ENCODE results near the gene TRAPPC12. TPM values are rescaled to one million over a fixed set of nuclear protein-coding genes. Genes with fewer than 3 reads are reported as not detected.
A peak's percentile ranks its signal among the peaks of the same experiment; 100 is the strongest.

Gene TRAPPC12
- total RNA-seq, 1 donor from 2014 or later: 130 TPM

- no peak overlapping the region for H3K4me3 Mint-ChIP-seq (ENCODE audit: unreplicated experiment)
- H3K9me3 Mint-ChIP-seq (ENCODE audit: unreplicated experiment): peaks cover 2% of the 10 kb centered on the region
- no peaks in the 10 kb centered on the region for H3K27me3 Mint-ChIP-seq (ENCODE audit: unreplicated experiment)
- TF ChIP-seq, protein P1, sequence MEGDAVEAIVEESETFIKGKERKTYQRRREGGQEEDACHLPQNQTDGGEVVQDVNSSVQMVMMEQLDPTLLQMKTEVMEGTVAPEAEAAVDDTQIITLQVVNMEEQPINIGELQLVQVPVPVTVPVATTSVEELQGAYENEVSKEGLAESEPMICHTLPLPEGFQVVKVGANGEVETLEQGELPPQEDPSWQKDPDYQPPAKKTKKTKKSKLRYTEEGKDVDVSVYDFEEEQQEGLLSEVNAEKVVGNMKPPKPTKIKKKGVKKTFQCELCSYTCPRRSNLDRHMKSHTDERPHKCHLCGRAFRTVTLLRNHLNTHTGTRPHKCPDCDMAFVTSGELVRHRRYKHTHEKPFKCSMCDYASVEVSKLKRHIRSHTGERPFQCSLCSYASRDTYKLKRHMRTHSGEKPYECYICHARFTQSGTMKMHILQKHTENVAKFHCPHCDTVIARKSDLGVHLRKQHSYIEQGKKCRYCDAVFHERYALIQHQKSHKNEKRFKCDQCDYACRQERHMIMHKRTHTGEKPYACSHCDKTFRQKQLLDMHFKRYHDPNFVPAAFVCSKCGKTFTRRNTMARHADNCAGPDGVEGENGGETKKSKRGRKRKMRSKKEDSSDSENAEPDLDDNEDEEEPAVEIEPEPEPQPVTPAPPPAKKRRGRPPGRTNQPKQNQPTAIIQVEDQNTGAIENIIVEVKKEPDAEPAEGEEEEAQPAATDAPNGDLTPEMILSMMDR (IDR thresholded peaks at IDR 0.05; ENCODE audit: partially characterized antibody, unreplicated experiment): no peak
- H3K36me3 Mint-ChIP-seq (ENCODE audit: unreplicated experiment): no peaks in the 10 kb centered on the region
- H3K4me1 Mint-ChIP-seq (ENCODE audit: low read depth, unreplicated experiment): peaks cover 11% of the 10 kb centered on the region
- no peak for DNase-seq
- H3K27ac Mint-ChIP-seq (ENCODE audit: unreplicated experiment): peak overlapping the region; percentile 77
Observed at GRCh38 chr2:3475771-3476170, 96.3 kb downstream of the TRAPPC12 start.

GRCh38 chr2:3476321-3476984, 97.0 kb downstream of the TRAPPC12 start:
- TF ChIP-seq, protein P1 (IDR thresholded peaks at IDR 0.05; ENCODE audit: partially characterized antibody, unreplicated experiment): no peak
- peak overlapping the region; percentile 77 for H3K27ac Mint-ChIP-seq (ENCODE audit: unreplicated experiment)
- H3K9me3 Mint-ChIP-seq (ENCODE audit: unreplicated experiment): peaks cover 2% of the 10 kb centered on the region
- peaks cover 11% of the 10 kb centered on the region for H3K4me1 Mint-ChIP-seq (ENCODE audit: low read depth, unreplicated experiment)
- DNase-seq: no peak
- no peak overlapping the region for H3K4me3 Mint-ChIP-seq (ENCODE audit: unreplicated experiment)
- no peaks in the 10 kb centered on the region for H3K36me3 Mint-ChIP-seq (ENCODE audit: unreplicated experiment)
- no peaks in the 10 kb centered on the region for H3K27me3 Mint-ChIP-seq (ENCODE audit: unreplicated experiment)

DNA sequence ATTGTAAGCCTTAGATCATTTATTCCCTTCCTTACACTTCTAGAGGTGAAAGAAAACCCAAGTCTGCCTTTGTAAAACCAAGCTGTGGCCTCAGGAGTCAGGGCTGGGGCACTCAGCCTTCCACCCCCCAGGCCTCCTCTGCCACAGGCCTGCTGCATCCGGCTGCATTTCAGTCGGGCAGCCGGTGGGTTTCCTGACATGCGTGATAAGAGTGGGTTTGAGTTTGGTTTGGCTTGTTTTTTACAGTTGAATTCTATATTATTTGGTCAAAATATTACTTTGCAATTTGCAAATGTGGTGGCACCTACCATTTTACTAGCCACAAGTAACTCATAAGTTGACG, 97.5 kb downstream of the TRAPPC12 start:
- peaks cover 2% of the 10 kb centered on the region for H3K9me3 Mint-ChIP-seq (ENCODE audit: unreplicated experiment)
- H3K27ac Mint-ChIP-seq (ENCODE audit: unreplicated experiment): no peak overlapping the region
- no peak overlapping the region for H3K4me3 Mint-ChIP-seq (ENCODE audit: unreplicated experiment)
- peaks cover 11% of the 10 kb centered on the region for H3K4me1 Mint-ChIP-seq (ENCODE audit: low read depth, unreplicated experiment)
- TF ChIP-seq, protein P1 (IDR thresholded peaks at IDR 0.05; ENCODE audit: partially characterized antibody, unreplicated experiment): no peak
- no peak for DNase-seq
- no peaks in the 10 kb centered on the region for H3K27me3 Mint-ChIP-seq (ENCODE audit: unreplicated experiment)
- H3K36me3 Mint-ChIP-seq (ENCODE audit: unreplicated experiment): no peaks in the 10 kb centered on the region

DNA sequence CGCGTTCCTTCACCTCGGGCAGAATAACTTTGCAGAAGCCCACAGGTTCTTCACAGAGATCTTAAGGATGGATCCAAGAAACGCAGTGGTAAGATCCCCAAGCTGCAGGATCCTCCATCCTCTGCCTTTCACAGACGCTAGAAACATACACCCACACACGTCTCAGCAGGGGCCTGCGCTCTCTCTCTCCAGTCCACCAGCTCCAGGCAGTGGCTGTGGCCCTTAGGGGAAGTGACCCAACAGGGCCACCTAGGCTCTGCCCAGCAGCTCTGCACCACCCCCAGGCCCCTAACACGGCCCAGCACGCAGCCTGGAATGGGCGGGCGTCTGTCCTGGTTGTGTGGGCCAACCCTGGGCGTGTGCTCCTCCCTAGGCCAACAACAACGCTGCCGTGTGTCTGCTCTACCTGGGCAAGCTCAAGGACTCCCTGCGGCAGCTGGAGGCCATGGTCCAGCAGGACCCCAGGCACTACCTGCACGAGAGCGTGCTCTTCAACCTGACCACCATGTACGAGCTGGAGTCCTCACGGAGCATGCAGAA, 99.4 kb downstream of the TRAPPC12 start:
- Mint-ChIP-seq H3K36me3 (ENCODE audit: unreplicated experiment) (no peaks in the 10 kb centered on the region), H3K4me1 (ENCODE audit: low read depth, unreplicated experiment) (peaks cover 3% of the 10 kb centered on the region), H3K27me3 (ENCODE audit: unreplicated experiment) (no peaks in the 10 kb centered on the region), H3K9me3 (ENCODE audit: unreplicated experiment) (peaks cover 4% of the 10 kb centered on the region), H3K4me3 (ENCODE audit: unreplicated experiment) (no peak overlapping the region), H3K27ac (ENCODE audit: unreplicated experiment) (no peak overlapping the region)
- DNase-seq: no peak
- TF ChIP-seq, protein P1 (IDR thresholded peaks at IDR 0.05; ENCODE audit: partially characterized antibody, unreplicated experiment): no peak

Measured in glutamatergic neuron (in vitro differentiated cells).